Body of pancreas (tissue), 4 donors: ENCODE measurements around the gene LTA. TPM values are rescaled to one million over a fixed set of nuclear protein-coding genes. Genes with fewer than 3 reads are reported as not detected.

Source experiments
- ATAC-seq: fragments of 150-250 bp; one replicate; pipeline ENCODE4 v1.9.1; 2016
- DNase-seq, 4 donors: peaks; one replicate each; pipeline ENCODE4 v3.0.0-alpha.2; 2019
- H3K27ac ChIP-seq, 4 donors: fragments of 200-600 bp; sonication (generic); 1 replicate in 3 of 4; 2 replicates in 1 of 4; pipeline versions ENCODE4 v1.5.1 to v1.6.1; 2016 to 2019; ENCODE audit warnings: mild to moderate bottlenecking in 1 of 4, mixed read lengths in 1 of 4, moderate library complexity in 1 of 4
- H3K27me3 ChIP-seq, 2 donors: fragments of 200-600 bp; sonication (generic); one replicate each; pipeline ENCODE4 v1.6.0; 2016; ENCODE audit warnings: mild to moderate bottlenecking in 1 of 2
- H3K36me3 ChIP-seq, 2 donors: fragments of 200-600 bp; sonication (generic); replicated peaks in 1 of 2; 2 replicates each; pipeline ENCODE4 v1.5.1; 2016; ENCODE audit warnings: low read depth in 2 of 2; ENCODE audit not compliant: insufficient read depth in 1 of 2
- H3K4me1 ChIP-seq: fragments of 200-600 bp; sonication (generic); one replicate; pipeline ENCODE4 v1.6.0; 2016
- H3K4me3 ChIP-seq, 2 donors: fragments of 200-600 bp; sonication (generic); 1 replicate in 1 of 2; 2 replicates in 1 of 2; pipeline ENCODE4 v1.5.1; 2016 to 2019
- H3K9me3 ChIP-seq, 3 donors: fragments of 200-600 bp; sonication (generic); 1 replicate in 2 of 3; 2 replicates in 1 of 3; pipeline ENCODE4 v1.5.1; 2016
- CTCF ChIP-seq, 7 experiments: fragments of 450-650 bp in 4 of 7; fragments of 200-600 bp in 3 of 7; sonication (generic) in 3 of 7; IDR thresholded peaks; one replicate each; pipeline ENCODE4 v1.5.1; 2016 to 2019; ENCODE audit warnings: antibody characterized with exemption in 7 of 7
- POLR2A ChIP-seq, 3 donors: fragments of 450-650 bp; IDR thresholded peaks; one replicate each; pipeline ENCODE4 v1.6.1; 2016; ENCODE audit warnings: antibody characterized with exemption in 3 of 3, mild to moderate bottlenecking in 2 of 3
- WGBS, 2 donors: methylation state at CpG; one replicate each; pipeline ENCODE4 v1.1.5; 2017; 5-methylcytosine and 5-hydroxymethylcytosine counted together
- intact Hi-C: fragments of 100-400 bp; cut with DNase I; formaldehyde crosslinking; loops from one replicate; pipeline ENCODE4 v1.15.1; 2023
- total RNA-seq, 2 donors: library from RNA; depleted of rRNA; stranded (reverse); fragments of >200 nt; gene quantifications; one replicate each; pipeline ENCODE4 v1.1.0, GENCODE V29; 2016

LTA gene
- total RNA-seq, 2 donors from 2014 or later, result not detected

GRCh38 chr6:31541658-31542521, 30.2 kb upstream of the LTA start, which contains the start of gene DDX39B:
Gene DDX39B (minus strand): TSS chr6:31542003. CDS start chr6:31540532, 1,471 bp downstream.
- TF ChIP-seq CTCF (IDR thresholded peaks at IDR 0.05) (peak in 2 of 7 experiments; percentile 10 to 18), POLR2A (IDR thresholded peaks at IDR 0.05) (peak; percentile 64 to 96 (median 94))
- peak within 1 kb of the TSS; percentile 93 to 98 (median 94) for H3K27ac ChIP-seq
- H3K4me1 ChIP-seq, result peaks cover 39% of the 10 kb centered on the region
- H3K36me3 ChIP-seq, result peaks cover 0 to 9% of the 10 kb centered on the region in 2 donors
- H3K4me3 ChIP-seq, result peak within 1 kb of the TSS; percentile 78 to 88
- H3K9me3 ChIP-seq, result no peaks in the 10 kb centered on the region
- peak; percentile 95 to 98 (median 96) for DNase-seq
- no peaks in the 10 kb centered on the region for H3K27me3 ChIP-seq
- peak; percentile 93 for ATAC-seq
- intact Hi-C loops, result no loop called here
- 0 to 1% methylated on average over 41 to 42 of the region's 43 CpGs for WGBS, 2 donors

- H3K36me3 ChIP-seq, result peaks cover 0 to under 1% of the 10 kb centered on the region in 2 donors
- H3K27me3 ChIP-seq, result no peaks in the 10 kb centered on the region
- WGBS, 2 donors, result 89 to 93% methylated on average over 6 of the region's 6 CpGs
- intact Hi-C loops, result no loop called here
- ATAC-seq (no peak), DNase-seq (no peak)
- H3K27ac ChIP-seq, result no peak overlapping the region
- H3K9me3 ChIP-seq, result no peaks in the 10 kb centered on the region
- peaks cover 45% of the 10 kb centered on the region for H3K4me1 ChIP-seq
- TF ChIP-seq CTCF (IDR thresholded peaks at IDR 0.05), result no peak
- no peak for TF ChIP-seq POLR2A (IDR thresholded peaks at IDR 0.05)
- no peak overlapping the region for H3K4me3 ChIP-seq
These were observed 28.4 kb upstream of the LTA start for GRCh38 chr6:31543639-31544038.

GRCh38 chr6:31544676-31545075, 27.4 kb upstream of the LTA start:
- DNase-seq (no peak), ATAC-seq (no peak)
- no peaks in the 10 kb centered on the region for H3K9me3 ChIP-seq
- H3K36me3 ChIP-seq, result no peaks in the 10 kb centered on the region
- H3K4me3 ChIP-seq, result no peak overlapping the region
- intact Hi-C loops, result loop anchor here (5.0 kb wide), 1 partner anchor 53 kb away; no protein-coding TSS in a partner anchor
- no peaks in the 10 kb centered on the region for H3K27me3 ChIP-seq
- H3K4me1 ChIP-seq, result peaks cover 41% of the 10 kb centered on the region
- no peak overlapping the region for H3K27ac ChIP-seq
- WGBS, 2 donors, result 59 to 61% methylated on average over 2 of the region's 2 CpGs
- TF ChIP-seq CTCF (IDR thresholded peaks at IDR 0.05), result no peak
- no peak for TF ChIP-seq POLR2A (IDR thresholded peaks at IDR 0.05)

- no peaks in the 10 kb centered on the region for H3K9me3 ChIP-seq
- ATAC-seq (no peak), DNase-seq (no peak)
- H3K4me1 ChIP-seq, result peaks cover 35% of the 10 kb centered on the region
- WGBS, 2 donors, result 52 to 59% methylated on average over 6 to 7 of the region's 7 CpGs
- H3K4me3 ChIP-seq, result no peak overlapping the region
- H3K27ac ChIP-seq, result no peak overlapping the region
- no peaks in the 10 kb centered on the region for H3K36me3 ChIP-seq
- no peak for TF ChIP-seq CTCF (IDR thresholded peaks at IDR 0.05)
- no peak for TF ChIP-seq POLR2A (IDR thresholded peaks at IDR 0.05)
- intact Hi-C loops, result loop anchor here (5.0 kb wide), 1 partner anchor 52 kb away; no protein-coding TSS in a partner anchor
- no peaks in the 10 kb centered on the region for H3K27me3 ChIP-seq
These were observed 26.8 kb upstream of the LTA start for GRCh38 chr6:31545291-31545690.
